GM23338 (cell line): Measurements from ENCODE around the gene GCA. TPM values are rescaled to one million over a fixed set of nuclear protein-coding genes. Genes with fewer than 3 reads are reported as not detected.
A peak's percentile ranks its signal among the peaks of the same experiment; 100 is the strongest.

Experiments
- ATAC-seq: fragments of 200-7000 bp; cut with Tn5 transposase; 3 replicates; pipeline ENCODE4 v1.9.1; 2020
- DNase-seq: peaks from one replicate; pipeline ENCODE4 v3.0.0-alpha.2; 2015; ENCODE audit warnings: low spot score
- H2AFZ ChIP-seq: fragments of 200-600 bp; sonication (generic); 2 replicates; pipeline ENCODE4 v1.8.0; 2016; ENCODE audit warnings: antibody characterized with exemption, mild to moderate bottlenecking, moderate library complexity
- H3F3A ChIP-seq: fragments of 200-600 bp; sonication (generic); replicated peaks from 2 replicates; pipeline ENCODE4 v1.8.0; 2017; ENCODE audit warnings: antibody characterized with exemption, mixed run types, low read depth
- H3K27ac ChIP-seq: fragments of 200-600 bp; sonication (generic); 2 replicates; pipeline ENCODE4 v1.6.1; 2016; ENCODE audit warnings: low read depth
- H3K27me3 ChIP-seq: fragments of 200-600 bp; sonication (generic); 2 replicates; pipeline ENCODE4 v1.8.0; 2016; ENCODE audit warnings: mild to moderate bottlenecking, mixed run types, moderate library complexity; ENCODE audit not compliant: insufficient read depth
- H3K36me3 ChIP-seq: fragments of 200-600 bp; sonication (generic); 2 replicates; pipeline ENCODE4 v1.8.0; 2016; ENCODE audit warnings: mild to moderate bottlenecking; ENCODE audit not compliant: insufficient read depth
- H3K4me1 ChIP-seq: fragments of 200-600 bp; sonication (generic); 2 replicates; pipeline ENCODE4 v1.8.0; 2016; ENCODE audit warnings: mild to moderate bottlenecking, moderate library complexity; ENCODE audit not compliant: insufficient read depth
- H3K4me2 ChIP-seq: fragments of 200-600 bp; sonication (generic); 2 replicates; pipeline ENCODE4 v1.7.1; 2017; ENCODE audit warnings: mixed run types
- H3K4me3 ChIP-seq: fragments of 200-600 bp; sonication (generic); 2 replicates; pipeline ENCODE4 v1.6.1; 2016; ENCODE audit warnings: mixed run types
- H3K79me2 ChIP-seq: fragments of 200-600 bp; sonication (generic); replicated peaks from 2 replicates; pipeline ENCODE4 v1.8.0; 2017; ENCODE audit warnings: mild to moderate bottlenecking; ENCODE audit not compliant: insufficient read depth
- H3K9me2 ChIP-seq: fragments of 200-600 bp; sonication (generic); 2 replicates; pipeline ENCODE4 v1.8.0; 2017; ENCODE audit not compliant: insufficient read depth
- H4K20me1 ChIP-seq: fragments of 200-600 bp; sonication (generic); replicated peaks from 2 replicates; pipeline ENCODE4 v1.8.0; 2017; ENCODE audit warnings: mild to moderate bottlenecking; ENCODE audit not compliant: insufficient read depth
- H3K27ac Mint-ChIP-seq: 2 replicates; pipeline ENCODE4 v1.8.0; 2020; ENCODE audit warnings: inconsistent platforms, mild to moderate bottlenecking, moderate library complexity, mixed read lengths
- H3K27me3 Mint-ChIP-seq: 3 replicates; pipeline ENCODE4 v1.8.0; 2022; ENCODE audit warnings: low read depth, mild to moderate bottlenecking, moderate library complexity, mixed read lengths, inconsistent platforms; ENCODE audit not compliant: insufficient read depth, poor library complexity
- H3K36me3 Mint-ChIP-seq: 3 replicates; pipeline ENCODE4 v1.8.0; 2021; ENCODE audit warnings: low read depth, mild to moderate bottlenecking, inconsistent platforms, moderate library complexity, mixed read lengths
- H3K4me1 Mint-ChIP-seq: 3 replicates; pipeline ENCODE4 v1.8.0; 2020; ENCODE audit warnings: mild to moderate bottlenecking, inconsistent platforms, mixed read lengths
- H3K4me3 Mint-ChIP-seq: 3 replicates; pipeline ENCODE4 v1.8.0; 2021; ENCODE audit warnings: moderate library complexity, mild to moderate bottlenecking, inconsistent platforms, mixed read lengths
- H3K9me3 Mint-ChIP-seq: 3 replicates; pipeline ENCODE4 v1.8.0; 2020; ENCODE audit warnings: moderate library complexity, mild to moderate bottlenecking, inconsistent platforms, mixed read lengths
- CREB1 ChIP-seq: fragments of 250-450 bp; sonication (Bioruptor Pico); IDR thresholded peaks from 2 replicates; pipeline ENCODE4 v1.5.0; 2020; ENCODE audit warnings: low read depth, mild to moderate bottlenecking, moderate library complexity
- EZH2 ChIP-seq: fragments of 200-600 bp; sonication (generic); IDR thresholded peaks from one replicate; pipeline ENCODE4 v1.8.0; 2017; ENCODE audit warnings: antibody characterized with exemption, mild to moderate bottlenecking, low read depth; ENCODE audit not compliant: unreplicated experiment
- EZH2phosphoT487 ChIP-seq: fragments of 200-600 bp; sonication (generic); IDR thresholded peaks from one replicate; pipeline ENCODE4 v1.8.1; 2018; ENCODE audit warnings: antibody characterized with exemption; ENCODE audit not compliant: unreplicated experiment
- JUNB ChIP-seq: IDR thresholded peaks from one replicate; pipeline ENCODE4 v1.6.1; 2016; ENCODE audit warnings: antibody characterized with exemption; ENCODE audit not compliant: unreplicated experiment
- NANOG ChIP-seq: IDR thresholded peaks from 2 replicates; pipeline ENCODE4 v1.6.1; 2016; ENCODE audit warnings: antibody characterized with exemption, borderline replicate concordance
- POLR2AphosphoS5 ChIP-seq: IDR thresholded peaks from 2 replicates; pipeline ENCODE4 v1.6.1; 2016; ENCODE audit warnings: antibody characterized with exemption, low read depth
- STAT1 ChIP-seq: IDR thresholded peaks from one replicate; pipeline ENCODE4 v1.6.1; 2016; ENCODE audit warnings: antibody characterized with exemption; ENCODE audit not compliant: unreplicated experiment
- ZNF114 ChIP-seq: fragments of 250-450 bp; sonication (Bioruptor Pico); IDR thresholded peaks from 2 replicates; pipeline ENCODE4 v1.5.0; 2020; ENCODE audit warnings: mild to moderate bottlenecking, moderate library complexity
- ZNF331 ChIP-seq: fragments of 250-450 bp; sonication (Bioruptor Pico); IDR thresholded peaks from 2 replicates; pipeline ENCODE4 v1.5.0; 2020; ENCODE audit warnings: low read depth, mild to moderate bottlenecking, moderate library complexity
- polyA plus RNA-seq: library from polyadenylated mRNA; unstranded; fragments of >200 nt; fragmentation: Nextera tagmentation; extraction: Ambion mirVana; gene quantifications from 2 replicates; pipeline ENCODE4 v1.2.1, GENCODE V29; 2016
- total RNA-seq: library from RNA; depleted of rRNA; stranded (reverse); fragments of >200 nt; shearing (Covaris generic); gene quantifications from 2 replicates; pipeline ENCODE4 v1.2.3, GENCODE V29; 2014
- TF ChIP-seq, protein P1 (sequence below), 2 experiments: fragments of 200-600 bp in 1 of 2; sonication (generic) in 1 of 2; conservative IDR thresholded peaks; 2 replicates each; pipeline versions ENCODE4 v1.5.1 to v1.6.1; 2016 to 2017; ENCODE audit warnings: antibody characterized with exemption in 2 of 2, low read depth in 2 of 2, mild to moderate bottlenecking in 2 of 2, moderate library complexity in 1 of 2
- TF ChIP-seq, protein P2 (sequence below): fragments of 250-450 bp; sonication (Bioruptor Pico); IDR thresholded peaks from 2 replicates; pipeline ENCODE4 v1.5.0; 2020; ENCODE audit warnings: mild to moderate bottlenecking, moderate library complexity
- TF ChIP-seq, protein P3 (sequence below): IDR thresholded peaks from 2 replicates; pipeline ENCODE4 v1.6.1; 2016; ENCODE audit warnings: antibody characterized with exemption
- TF ChIP-seq, protein P4 (sequence below): IDR thresholded peaks from one replicate; pipeline ENCODE4 v1.6.1; 2018; ENCODE audit warnings: antibody characterized with exemption; ENCODE audit not compliant: unreplicated experiment

Gene GCA
- total and polyA plus RNA-seq, 2 experiments from 2014 or later: 39.3 to 62.7 TPM

DNA sequence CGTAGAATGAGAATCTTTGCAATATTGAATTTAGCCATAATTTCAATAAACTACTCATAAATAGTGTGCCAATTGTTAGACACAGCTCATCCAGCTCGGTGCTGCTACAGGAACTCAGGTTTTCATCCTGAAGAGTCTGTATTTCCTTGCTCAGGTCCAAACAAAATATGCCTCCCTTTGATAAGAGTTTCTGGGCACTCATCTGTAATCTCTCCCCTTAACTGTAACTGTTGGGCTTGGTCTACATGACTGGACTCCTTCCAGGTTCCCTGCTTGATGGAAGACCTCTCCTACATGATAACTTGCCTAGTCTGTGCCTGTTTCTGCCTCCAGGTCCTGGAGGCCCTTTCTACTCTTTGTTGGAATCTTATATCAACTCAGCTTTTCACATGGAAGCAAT lies 57.9 kb downstream of the GCA start:
- Mint-ChIP-seq H3K27ac (peak overlapping the region; percentile 66), H3K4me3 (no peak overlapping the region), H3K27me3 (no peaks in the 10 kb centered on the region), H3K4me1 (peaks cover 22% of the 10 kb centered on the region), H3K36me3 (no peaks in the 10 kb centered on the region), H3K9me3 (no peaks in the 10 kb centered on the region)
- peak overlapping the region; percentile 69 for H3K4me2 ChIP-seq
- DNase-seq (no peak), ATAC-seq (no peak)
- H3K27ac ChIP-seq: no peak overlapping the region
- no peak for TF ChIP-seq ZNF331
- TF ChIP-seq STAT1: no peak
- no peak for TF ChIP-seq NANOG
- TF ChIP-seq JUNB: no peak
- TF ChIP-seq, protein P1, sequence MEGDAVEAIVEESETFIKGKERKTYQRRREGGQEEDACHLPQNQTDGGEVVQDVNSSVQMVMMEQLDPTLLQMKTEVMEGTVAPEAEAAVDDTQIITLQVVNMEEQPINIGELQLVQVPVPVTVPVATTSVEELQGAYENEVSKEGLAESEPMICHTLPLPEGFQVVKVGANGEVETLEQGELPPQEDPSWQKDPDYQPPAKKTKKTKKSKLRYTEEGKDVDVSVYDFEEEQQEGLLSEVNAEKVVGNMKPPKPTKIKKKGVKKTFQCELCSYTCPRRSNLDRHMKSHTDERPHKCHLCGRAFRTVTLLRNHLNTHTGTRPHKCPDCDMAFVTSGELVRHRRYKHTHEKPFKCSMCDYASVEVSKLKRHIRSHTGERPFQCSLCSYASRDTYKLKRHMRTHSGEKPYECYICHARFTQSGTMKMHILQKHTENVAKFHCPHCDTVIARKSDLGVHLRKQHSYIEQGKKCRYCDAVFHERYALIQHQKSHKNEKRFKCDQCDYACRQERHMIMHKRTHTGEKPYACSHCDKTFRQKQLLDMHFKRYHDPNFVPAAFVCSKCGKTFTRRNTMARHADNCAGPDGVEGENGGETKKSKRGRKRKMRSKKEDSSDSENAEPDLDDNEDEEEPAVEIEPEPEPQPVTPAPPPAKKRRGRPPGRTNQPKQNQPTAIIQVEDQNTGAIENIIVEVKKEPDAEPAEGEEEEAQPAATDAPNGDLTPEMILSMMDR (conservative IDR thresholded peaks at IDR 0.05; ENCODE audit: low read depth in 2 of 2): no peak
- TF ChIP-seq EZH2: no peak
- no peak for TF ChIP-seq CREB1 (CRISPR knock-in tag)
- TF ChIP-seq, protein P2, sequence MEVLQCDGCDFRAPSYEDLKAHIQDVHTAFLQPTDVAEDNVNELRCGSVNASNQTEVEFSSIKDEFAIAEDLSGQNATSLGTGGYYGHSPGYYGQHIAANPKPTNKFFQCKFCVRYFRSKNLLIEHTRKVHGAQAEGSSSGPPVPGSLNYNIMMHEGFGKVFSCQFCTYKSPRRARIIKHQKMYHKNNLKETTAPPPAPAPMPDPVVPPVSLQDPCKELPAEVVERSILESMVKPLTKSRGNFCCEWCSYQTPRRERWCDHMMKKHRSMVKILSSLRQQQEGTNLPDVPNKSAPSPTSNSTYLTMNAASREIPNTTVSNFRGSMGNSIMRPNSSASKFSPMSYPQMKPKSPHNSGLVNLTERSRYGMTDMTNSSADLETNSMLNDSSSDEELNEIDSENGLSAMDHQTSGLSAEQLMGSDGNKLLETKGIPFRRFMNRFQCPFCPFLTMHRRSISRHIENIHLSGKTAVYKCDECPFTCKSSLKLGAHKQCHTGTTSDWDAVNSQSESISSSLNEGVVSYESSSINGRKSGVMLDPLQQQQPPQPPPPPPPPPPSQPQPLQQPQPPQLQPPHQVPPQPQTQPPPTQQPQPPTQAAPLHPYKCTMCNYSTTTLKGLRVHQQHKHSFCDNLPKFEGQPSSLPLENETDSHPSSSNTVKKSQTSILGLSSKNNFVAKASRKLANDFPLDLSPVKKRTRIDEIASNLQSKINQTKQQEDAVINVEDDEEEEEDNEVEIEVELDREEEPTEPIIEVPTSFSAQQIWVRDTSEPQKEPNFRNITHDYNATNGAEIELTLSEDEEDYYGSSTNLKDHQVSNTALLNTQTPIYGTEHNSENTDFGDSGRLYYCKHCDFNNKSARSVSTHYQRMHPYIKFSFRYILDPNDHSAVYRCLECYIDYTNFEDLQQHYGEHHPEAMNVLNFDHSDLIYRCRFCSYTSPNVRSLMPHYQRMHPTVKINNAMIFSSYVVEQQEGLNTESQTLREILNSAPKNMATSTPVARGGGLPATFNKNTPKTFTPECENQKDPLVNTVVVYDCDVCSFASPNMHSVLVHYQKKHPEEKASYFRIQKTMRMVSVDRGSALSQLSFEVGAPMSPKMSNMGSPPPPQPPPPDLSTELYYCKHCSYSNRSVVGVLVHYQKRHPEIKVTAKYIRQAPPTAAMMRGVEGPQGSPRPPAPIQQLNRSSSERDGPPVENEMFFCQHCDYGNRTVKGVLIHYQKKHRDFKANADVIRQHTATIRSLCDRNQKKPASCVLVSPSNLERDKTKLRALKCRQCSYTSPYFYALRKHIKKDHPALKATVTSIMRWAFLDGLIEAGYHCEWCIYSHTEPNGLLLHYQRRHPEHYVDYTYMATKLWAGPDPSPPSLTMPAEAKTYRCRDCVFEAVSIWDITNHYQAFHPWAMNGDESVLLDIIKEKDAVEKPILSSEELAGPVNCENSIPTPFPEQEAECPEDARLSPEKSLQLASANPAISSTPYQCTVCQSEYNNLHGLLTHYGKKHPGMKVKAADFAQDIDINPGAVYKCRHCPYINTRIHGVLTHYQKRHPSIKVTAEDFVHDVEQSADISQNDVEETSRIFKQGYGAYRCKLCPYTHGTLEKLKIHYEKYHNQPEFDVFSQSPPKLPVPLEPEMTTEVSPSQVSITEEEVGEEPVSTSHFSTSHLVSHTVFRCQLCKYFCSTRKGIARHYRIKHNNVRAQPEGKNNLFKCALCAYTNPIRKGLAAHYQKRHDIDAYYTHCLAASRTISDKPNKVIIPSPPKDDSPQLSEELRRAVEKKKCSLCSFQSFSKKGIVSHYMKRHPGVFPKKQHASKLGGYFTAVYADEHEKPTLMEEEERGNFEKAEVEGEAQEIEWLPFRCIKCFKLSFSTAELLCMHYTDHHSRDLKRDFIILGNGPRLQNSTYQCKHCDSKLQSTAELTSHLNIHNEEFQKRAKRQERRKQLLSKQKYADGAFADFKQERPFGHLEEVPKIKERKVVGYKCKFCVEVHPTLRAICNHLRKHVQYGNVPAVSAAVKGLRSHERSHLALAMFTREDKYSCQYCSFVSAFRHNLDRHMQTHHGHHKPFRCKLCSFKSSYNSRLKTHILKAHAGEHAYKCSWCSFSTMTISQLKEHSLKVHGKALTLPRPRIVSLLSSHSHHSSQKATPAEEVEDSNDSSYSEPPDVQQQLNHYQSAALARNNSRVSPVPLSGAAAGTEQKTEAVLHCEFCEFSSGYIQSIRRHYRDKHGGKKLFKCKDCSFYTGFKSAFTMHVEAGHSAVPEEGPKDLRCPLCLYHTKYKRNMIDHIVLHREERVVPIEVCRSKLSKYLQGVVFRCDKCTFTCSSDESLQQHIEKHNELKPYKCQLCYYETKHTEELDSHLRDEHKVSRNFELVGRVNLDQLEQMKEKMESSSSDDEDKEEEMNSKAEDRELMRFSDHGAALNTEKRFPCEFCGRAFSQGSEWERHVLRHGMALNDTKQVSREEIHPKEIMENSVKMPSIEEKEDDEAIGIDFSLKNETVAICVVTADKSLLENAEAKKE (CRISPR knock-in tag): no peak
- TF ChIP-seq, protein P3, sequence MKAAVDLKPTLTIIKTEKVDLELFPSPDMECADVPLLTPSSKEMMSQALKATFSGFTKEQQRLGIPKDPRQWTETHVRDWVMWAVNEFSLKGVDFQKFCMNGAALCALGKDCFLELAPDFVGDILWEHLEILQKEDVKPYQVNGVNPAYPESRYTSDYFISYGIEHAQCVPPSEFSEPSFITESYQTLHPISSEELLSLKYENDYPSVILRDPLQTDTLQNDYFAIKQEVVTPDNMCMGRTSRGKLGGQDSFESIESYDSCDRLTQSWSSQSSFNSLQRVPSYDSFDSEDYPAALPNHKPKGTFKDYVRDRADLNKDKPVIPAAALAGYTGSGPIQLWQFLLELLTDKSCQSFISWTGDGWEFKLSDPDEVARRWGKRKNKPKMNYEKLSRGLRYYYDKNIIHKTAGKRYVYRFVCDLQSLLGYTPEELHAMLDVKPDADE: no peak
- TF ChIP-seq ZNF114 (CRISPR knock-in tag): no peak
- TF ChIP-seq POLR2AphosphoS5: no peak
- TF ChIP-seq, protein P4, sequence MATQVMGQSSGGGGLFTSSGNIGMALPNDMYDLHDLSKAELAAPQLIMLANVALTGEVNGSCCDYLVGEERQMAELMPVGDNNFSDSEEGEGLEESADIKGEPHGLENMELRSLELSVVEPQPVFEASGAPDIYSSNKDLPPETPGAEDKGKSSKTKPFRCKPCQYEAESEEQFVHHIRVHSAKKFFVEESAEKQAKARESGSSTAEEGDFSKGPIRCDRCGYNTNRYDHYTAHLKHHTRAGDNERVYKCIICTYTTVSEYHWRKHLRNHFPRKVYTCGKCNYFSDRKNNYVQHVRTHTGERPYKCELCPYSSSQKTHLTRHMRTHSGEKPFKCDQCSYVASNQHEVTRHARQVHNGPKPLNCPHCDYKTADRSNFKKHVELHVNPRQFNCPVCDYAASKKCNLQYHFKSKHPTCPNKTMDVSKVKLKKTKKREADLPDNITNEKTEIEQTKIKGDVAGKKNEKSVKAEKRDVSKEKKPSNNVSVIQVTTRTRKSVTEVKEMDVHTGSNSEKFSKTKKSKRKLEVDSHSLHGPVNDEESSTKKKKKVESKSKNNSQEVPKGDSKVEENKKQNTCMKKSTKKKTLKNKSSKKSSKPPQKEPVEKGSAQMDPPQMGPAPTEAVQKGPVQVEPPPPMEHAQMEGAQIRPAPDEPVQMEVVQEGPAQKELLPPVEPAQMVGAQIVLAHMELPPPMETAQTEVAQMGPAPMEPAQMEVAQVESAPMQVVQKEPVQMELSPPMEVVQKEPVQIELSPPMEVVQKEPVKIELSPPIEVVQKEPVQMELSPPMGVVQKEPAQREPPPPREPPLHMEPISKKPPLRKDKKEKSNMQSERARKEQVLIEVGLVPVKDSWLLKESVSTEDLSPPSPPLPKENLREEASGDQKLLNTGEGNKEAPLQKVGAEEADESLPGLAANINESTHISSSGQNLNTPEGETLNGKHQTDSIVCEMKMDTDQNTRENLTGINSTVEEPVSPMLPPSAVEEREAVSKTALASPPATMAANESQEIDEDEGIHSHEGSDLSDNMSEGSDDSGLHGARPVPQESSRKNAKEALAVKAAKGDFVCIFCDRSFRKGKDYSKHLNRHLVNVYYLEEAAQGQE: no peak
- TF ChIP-seq EZH2phosphoT487: no peak
- H3F3A ChIP-seq: no peaks in the 10 kb centered on the region
- H3K9me2 ChIP-seq: no peaks in the 10 kb centered on the region
- H3K4me1 ChIP-seq: peaks cover 10% of the 10 kb centered on the region
- H3K27me3 ChIP-seq: no peaks in the 10 kb centered on the region
- H3K4me3 ChIP-seq: peak overlapping the region; percentile 21; the same call in 1 of the 2 replicates
- peak overlapping the region; percentile 87 for H2AFZ ChIP-seq
- H3K36me3 ChIP-seq: no peaks in the 10 kb centered on the region
- no peaks in the 10 kb centered on the region for H3K79me2 ChIP-seq
- H4K20me1 ChIP-seq: no peaks in the 10 kb centered on the region
